Measurements from ENCODE around the gene GALNT9.

GALNT9 gene

DNA sequence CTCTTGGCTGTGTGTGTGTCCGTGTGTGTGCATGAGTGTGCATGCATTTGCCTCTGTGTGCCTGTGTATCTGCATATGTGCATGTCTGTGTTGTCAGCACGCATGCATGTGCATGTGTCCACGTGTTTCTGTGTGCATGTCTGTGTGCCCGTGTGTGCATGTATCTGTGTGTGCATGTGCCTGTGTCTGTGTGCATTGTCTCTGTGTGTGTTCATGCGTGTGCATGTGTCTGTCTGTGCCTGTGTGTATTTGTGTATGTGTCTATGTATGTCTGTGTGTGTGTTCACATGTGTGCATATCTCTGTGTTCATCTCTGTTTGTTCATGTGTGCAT, 1.1 kb upstream of the GALNT9 start:
- no peak for TF ChIP-seq ELF4 (IDR thresholded peaks at IDR 0.05)
- TF ChIP-seq, protein P1, sequence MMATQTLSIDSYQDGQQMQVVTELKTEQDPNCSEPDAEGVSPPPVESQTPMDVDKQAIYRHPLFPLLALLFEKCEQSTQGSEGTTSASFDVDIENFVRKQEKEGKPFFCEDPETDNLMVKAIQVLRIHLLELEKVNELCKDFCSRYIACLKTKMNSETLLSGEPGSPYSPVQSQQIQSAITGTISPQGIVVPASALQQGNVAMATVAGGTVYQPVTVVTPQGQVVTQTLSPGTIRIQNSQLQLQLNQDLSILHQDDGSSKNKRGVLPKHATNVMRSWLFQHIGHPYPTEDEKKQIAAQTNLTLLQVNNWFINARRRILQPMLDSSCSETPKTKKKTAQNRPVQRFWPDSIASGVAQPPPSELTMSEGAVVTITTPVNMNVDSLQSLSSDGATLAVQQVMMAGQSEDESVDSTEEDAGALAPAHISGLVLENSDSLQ (IDR thresholded peaks at IDR 0.05), result no peak
- no peak for TF ChIP-seq CTBP1 (IDR thresholded peaks at IDR 0.05; ENCODE audit: borderline replicate concordance)
- TF ChIP-seq BHLHE40 (IDR thresholded peaks at IDR 0.05; ENCODE audit: borderline replicate concordance), result no peak
- no peak for TF ChIP-seq NFRKB (IDR thresholded peaks at IDR 0.05)
- no peak for TF ChIP-seq FOXK2 (IDR thresholded peaks at IDR 0.05)
- TF ChIP-seq ARNT (IDR thresholded peaks at IDR 0.05), result no peak
- TF ChIP-seq LEF1 (IDR thresholded peaks at IDR 0.05; ENCODE audit: borderline replicate concordance), result no peak
- TF ChIP-seq FOXA1 (IDR thresholded peaks at IDR 0.05), result no peak
- TF ChIP-seq SP1 (IDR thresholded peaks at IDR 0.05), result no peak
- POLR2A ChIA-PET, result no interaction called here
- CTCF ChIA-PET, result no interaction called here
- DNase-seq (ENCODE audit: extremely low spot score), result no peak

DNA sequence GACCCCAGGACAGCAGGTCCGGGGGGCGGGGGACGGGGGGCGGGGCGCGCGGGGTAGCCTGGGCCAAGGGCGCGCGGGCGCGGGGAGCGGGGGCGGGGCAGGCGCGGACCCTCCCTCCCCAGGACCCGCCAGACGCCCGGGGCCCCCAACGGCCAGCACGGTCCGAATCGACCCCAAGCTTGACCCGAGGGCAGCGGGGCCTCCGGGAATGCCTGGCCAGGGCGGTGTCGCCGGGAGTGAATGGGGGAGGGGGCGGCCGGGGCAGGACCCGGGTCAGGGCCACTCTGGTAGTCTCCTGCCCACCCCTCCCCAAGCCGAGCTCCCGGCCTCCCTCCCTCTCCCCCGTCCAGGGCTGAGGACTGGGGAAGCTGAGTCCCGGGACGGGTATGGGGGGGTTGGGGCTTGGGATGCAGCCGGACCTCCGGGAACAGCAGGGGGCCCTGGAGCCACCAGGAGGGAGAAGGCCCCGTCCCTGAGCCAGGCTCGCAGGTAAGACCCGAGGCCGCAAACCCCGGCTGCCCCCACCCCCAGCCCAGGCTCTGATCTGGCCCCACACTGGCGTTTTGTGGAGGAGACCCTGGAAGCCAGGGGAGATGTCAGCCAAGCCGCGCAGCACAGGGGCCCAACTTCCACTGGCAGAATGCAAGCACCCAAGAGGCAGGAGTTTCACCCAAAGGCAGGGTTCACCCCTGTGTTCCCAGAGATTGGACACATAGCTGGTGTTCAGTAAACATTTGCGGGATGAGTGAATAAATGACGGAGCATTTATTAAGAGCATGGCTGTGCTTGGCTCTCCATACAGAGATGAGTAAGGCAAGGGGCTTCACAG, 545 bp upstream of the GALNT9 start:
- no peak for DNase-seq (ENCODE audit: extremely low spot score)
- POLR2A ChIA-PET, result no interaction called here
- CTCF ChIA-PET, result interaction anchor here (0.6 kb wide), 1 partner anchor 84 kb away, joined by 3 read pairs; no protein-coding TSS in a partner anchor
- TF ChIP-seq BHLHE40 (IDR thresholded peaks at IDR 0.05; ENCODE audit: borderline replicate concordance) (no peak), SUZ12 (IDR thresholded peaks at IDR 0.05) (no peak), NFRKB (IDR thresholded peaks at IDR 0.05) (no peak), HDGF (IDR thresholded peaks at IDR 0.05; ENCODE audit: borderline replicate concordance) (no peak), SP1 (IDR thresholded peaks at IDR 0.05) (no peak), FOXM1 (IDR thresholded peaks at IDR 0.05; ENCODE audit: borderline replicate concordance) (no peak), ELF4 (IDR thresholded peaks at IDR 0.05) (no peak), LEF1 (IDR thresholded peaks at IDR 0.05; ENCODE audit: borderline replicate concordance) (no peak), TARDBP (IDR thresholded peaks at IDR 0.05) (no peak), ZNF384 (IDR thresholded peaks at IDR 0.05) (no peak), FOXK2 (IDR thresholded peaks at IDR 0.05) (no peak), FOXA1 (IDR thresholded peaks at IDR 0.05) (no peak), CTBP1 (IDR thresholded peaks at IDR 0.05; ENCODE audit: borderline replicate concordance) (no peak), L3MBTL2 (conservative IDR thresholded peaks at IDR 0.05) (no peak), ARNT (IDR thresholded peaks at IDR 0.05) (no peak)
- TF ChIP-seq, protein P1 (IDR thresholded peaks at IDR 0.05), result no peak

DNA sequence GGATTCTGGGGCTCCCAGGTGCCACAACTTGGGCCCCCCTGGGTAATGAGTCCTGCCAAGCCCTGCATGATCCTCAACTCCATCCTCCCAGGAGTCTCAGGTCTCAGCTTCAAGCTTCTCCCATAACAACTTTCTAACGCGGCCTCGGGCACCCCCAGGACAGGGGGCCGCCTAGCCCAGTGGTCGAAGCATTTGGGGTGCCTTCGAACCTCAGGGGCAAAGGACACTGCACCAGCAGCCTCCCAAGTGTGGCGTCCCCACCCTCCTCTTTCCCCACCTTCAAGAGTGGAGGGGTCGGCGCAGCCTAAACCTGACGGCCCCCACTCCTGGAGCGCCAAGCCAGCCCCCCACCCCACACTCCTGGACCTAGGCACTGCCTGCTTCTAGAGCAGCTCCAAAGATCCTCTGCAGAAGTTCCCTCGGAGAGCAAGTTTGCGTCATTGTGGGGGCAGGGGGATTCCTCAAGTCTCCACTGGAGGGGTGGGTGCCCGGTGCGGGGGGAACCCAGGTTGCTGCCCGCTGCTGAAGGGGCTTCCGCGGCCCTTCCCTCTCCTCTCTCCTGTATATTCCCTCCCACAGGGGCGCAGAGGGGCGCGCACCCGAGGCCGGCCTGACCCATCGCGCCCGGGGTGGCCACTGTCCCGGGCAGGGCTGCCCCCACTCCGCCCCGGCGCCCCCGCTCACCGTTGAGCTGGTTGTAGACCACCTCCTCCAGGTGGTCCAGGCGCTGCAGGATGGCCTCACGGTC, 933 bp downstream of the GALNT9 start:
- TF ChIP-seq LEF1 (IDR thresholded peaks at IDR 0.05; ENCODE audit: borderline replicate concordance) (no peak), HDGF (IDR thresholded peaks at IDR 0.05; ENCODE audit: borderline replicate concordance) (no peak), SUZ12 (IDR thresholded peaks at IDR 0.05) (no peak), TARDBP (IDR thresholded peaks at IDR 0.05) (no peak), L3MBTL2 (conservative IDR thresholded peaks at IDR 0.05) (no peak), FOXM1 (IDR thresholded peaks at IDR 0.05; ENCODE audit: borderline replicate concordance) (no peak), ARNT (IDR thresholded peaks at IDR 0.05) (no peak), ELF4 (IDR thresholded peaks at IDR 0.05) (no peak), CTBP1 (IDR thresholded peaks at IDR 0.05; ENCODE audit: borderline replicate concordance) (no peak)
- TF ChIP-seq, protein P1 (IDR thresholded peaks at IDR 0.05), result no peak
- POLR2A ChIA-PET, result no interaction called here
- CTCF ChIA-PET, result no interaction called here
- DNase-seq (ENCODE audit: extremely low spot score), result no peak

DNA sequence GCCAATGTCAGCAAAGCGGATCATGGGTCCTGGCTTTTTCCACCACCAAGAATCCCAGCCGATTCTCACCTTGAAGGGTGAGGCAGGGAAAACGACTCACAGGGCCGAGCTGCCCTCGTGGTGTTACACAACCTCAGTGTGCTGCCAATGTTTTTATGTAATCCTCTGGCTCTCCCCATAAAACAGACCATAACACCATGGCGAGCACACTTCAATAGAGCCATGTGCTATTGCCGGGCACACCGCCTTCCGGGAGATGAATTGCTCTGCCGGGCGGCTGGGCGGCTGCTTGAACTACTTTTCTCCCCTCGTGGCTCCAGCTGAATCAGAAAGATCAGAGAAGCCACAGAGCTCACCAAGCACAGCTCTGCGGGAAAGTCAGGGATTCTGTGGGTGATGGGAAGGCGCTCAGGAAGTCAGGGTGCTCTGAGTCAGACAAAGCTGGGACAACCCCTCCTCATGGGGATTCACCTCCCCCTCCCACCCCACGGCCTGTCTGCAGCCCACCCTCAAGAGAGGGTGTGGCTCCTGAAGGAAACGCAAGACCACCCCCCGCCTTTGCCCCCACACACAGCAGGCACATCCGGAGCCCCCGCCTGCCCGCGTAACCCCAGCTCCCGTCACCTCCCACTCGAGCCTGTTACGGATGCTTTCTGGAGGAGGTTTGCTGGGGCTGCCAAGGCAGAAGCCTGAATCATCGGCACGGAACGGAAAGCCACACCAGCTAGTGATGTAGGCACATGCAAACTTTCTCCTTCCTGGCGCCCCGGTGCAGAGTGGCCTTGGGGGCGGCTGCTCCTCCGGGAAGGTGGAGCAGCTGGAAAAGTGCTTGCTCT, 1.8 kb downstream of the GALNT9 start:
- CTCF ChIA-PET, result no interaction called here
- DNase-seq (ENCODE audit: extremely low spot score), result no peak

More for the DNA sequence above, 1.8 kb downstream of the GALNT9 start:
- TF ChIP-seq FOXK2 (IDR thresholded peaks at IDR 0.05) (no peak), ZNF384 (IDR thresholded peaks at IDR 0.05) (no peak), SP1 (IDR thresholded peaks at IDR 0.05) (no peak), ARNT (IDR thresholded peaks at IDR 0.05) (no peak), FOXM1 (IDR thresholded peaks at IDR 0.05; ENCODE audit: borderline replicate concordance) (no peak), TARDBP (IDR thresholded peaks at IDR 0.05) (no peak), LEF1 (IDR thresholded peaks at IDR 0.05; ENCODE audit: borderline replicate concordance) (no peak), ELF4 (IDR thresholded peaks at IDR 0.05) (no peak), FOXA1 (IDR thresholded peaks at IDR 0.05) (no peak), SUZ12 (IDR thresholded peaks at IDR 0.05) (no peak), CTBP1 (IDR thresholded peaks at IDR 0.05; ENCODE audit: borderline replicate concordance) (no peak), L3MBTL2 (conservative IDR thresholded peaks at IDR 0.05) (no peak)
- TF ChIP-seq, protein P1 (IDR thresholded peaks at IDR 0.05), result no peak
- POLR2A ChIA-PET, result no interaction called here

Data from HEK293T (cell line).